Kidney (tissue), 14 donors: ENCODE data around the gene IGFALS. TPM values are rescaled to one million over a fixed set of nuclear protein-coding genes. Genes with fewer than 3 reads are reported as not detected.

Source experiments
- DNase-seq, 5 donors: peaks; one replicate each; pipeline ENCODE4 v3.0.0-alpha.2; 2013 to 2020
- FAIRE-seq: peaks from 2 replicates; lab custom pipeline; 2012; peaks lifted over from hg19 to GRCh38; lab: Jason Lieb, UNC
- H3K27ac ChIP-seq, 2 donors: one replicate each; pipeline ENCODE4 v1.7.0; 2013; ENCODE audit warnings: low read depth in 2 of 2, low read length in 2 of 2, inconsistent platforms in 1 of 2
- H3K27me3 ChIP-seq: one replicate; pipeline ENCODE4 v1.7.1; 2013; ENCODE audit warnings: low read length, inconsistent platforms; ENCODE audit not compliant: control insufficient read depth, insufficient read depth
- H3K36me3 ChIP-seq, 3 donors: one replicate each; pipeline versions ENCODE4 v1.7.0 to v1.7.1; 2013; ENCODE audit warnings: low read length in 3 of 3, control low read depth in 1 of 3, inconsistent platforms in 1 of 3; ENCODE audit not compliant: insufficient read depth in 3 of 3, control insufficient read depth in 2 of 3
- H3K4me1 ChIP-seq, 3 donors: one replicate each; pipeline versions ENCODE4 v1.7.0 to v1.7.1; 2013; ENCODE audit warnings: low read length in 3 of 3, inconsistent platforms in 1 of 3, low read depth in 1 of 3; ENCODE audit not compliant: control insufficient read depth in 2 of 3, insufficient read depth in 2 of 3
- H3K4me3 ChIP-seq, 3 donors: one replicate each; pipeline versions ENCODE4 v1.7.0 to v1.8.1; 2013; ENCODE audit warnings: low read length in 3 of 3, control low read depth in 1 of 3, inconsistent platforms in 1 of 3
- H3K9ac ChIP-seq, 3 donors: one replicate each; pipeline versions ENCODE4 v1.7.0 to v1.7.1; 2013; ENCODE audit warnings: low read length in 3 of 3, control low read depth in 1 of 3, inconsistent platforms in 1 of 3
- H3K9me3 ChIP-seq, 3 donors: one replicate each; pipeline versions ENCODE4 v1.7.0 to v1.7.1; 2013; ENCODE audit warnings: low read length in 3 of 3, control low read depth in 1 of 3, inconsistent platforms in 1 of 3; ENCODE audit not compliant: control insufficient read depth in 2 of 3, insufficient read depth in 1 of 3
- intact Hi-C: fragments of 100-400 bp; cut with DNase I; formaldehyde crosslinking; loops from one replicate; pipeline ENCODE4 v1.11.1; 2022
- polyA plus RNA-seq: library from polyadenylated mRNA; stranded (reverse); fragments of 350-450 nt; fragmentation: Illumina TruSeq; extraction: RNeasy Lipid Tissue Mini Kit (QIAGEN cat#74804); gene quantifications from one replicate; pipeline ENCODE4 v1.2.3, GENCODE V29; 2014; ENCODE audit warnings: low read depth, low replicate concordance; ENCODE audit not compliant: insufficient read depth
- total RNA-seq: library from RNA; stranded (reverse); fragmentation: NEBNext Ultra II Directional; extraction: Animal tissue kit (Norgen Biotek cat#: 25700); gene quantifications from one replicate; pipeline ENCODE4 v1.2.1, GENCODE V29; 2021
- TF ChIP-seq, protein P1 (sequence below): IDR thresholded peaks from 3 replicates; pipeline ENCODE4 v1.5.1; 2012; ENCODE audit warnings: mild to moderate bottlenecking, moderate library complexity, borderline replicate concordance; ENCODE audit not compliant: insufficient read depth; ENCODE audit errors: extremely low read depth
- donor health status: control.
- donor health status: control.
- donor health status: control.
- donor health status: control.
- donor health status: control.
- donor health status: DM: yes; HTN: yes; CAD: no.
- donor health status: Normal renal cell carcinoma (clear cell type).

Gene IGFALS
- total and polyA plus RNA-seq, 2 donors from 2014 or later, result 1.4 to 2.9 TPM

DNA sequence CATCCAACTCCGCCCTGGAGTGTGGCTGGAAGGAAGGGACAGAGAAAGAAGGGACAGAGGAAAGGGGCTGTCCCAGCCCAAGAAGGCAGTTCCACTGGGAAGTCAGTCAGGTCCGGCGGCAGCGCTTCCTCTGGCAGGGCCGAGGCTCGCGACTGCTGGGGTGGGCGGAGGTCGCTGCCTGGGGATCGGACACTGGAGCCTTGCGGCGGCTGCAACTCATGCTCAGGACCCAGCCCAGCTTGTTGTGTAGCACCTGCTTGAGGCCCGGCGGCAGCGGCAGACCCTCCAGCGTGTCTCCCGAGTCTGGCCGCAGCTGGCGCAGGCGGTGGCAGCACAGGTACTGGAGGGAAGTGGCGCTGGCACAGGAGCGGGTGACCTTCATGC is 16.5 kb downstream of the IGFALS start:
- FAIRE-seq, result no peak
- intact Hi-C loops, result no loop called here
- no peak overlapping the region for H3K4me3 ChIP-seq
- DNase-seq, result peak in 1 of 5 donors; percentile 41
- TF ChIP-seq, protein P1, sequence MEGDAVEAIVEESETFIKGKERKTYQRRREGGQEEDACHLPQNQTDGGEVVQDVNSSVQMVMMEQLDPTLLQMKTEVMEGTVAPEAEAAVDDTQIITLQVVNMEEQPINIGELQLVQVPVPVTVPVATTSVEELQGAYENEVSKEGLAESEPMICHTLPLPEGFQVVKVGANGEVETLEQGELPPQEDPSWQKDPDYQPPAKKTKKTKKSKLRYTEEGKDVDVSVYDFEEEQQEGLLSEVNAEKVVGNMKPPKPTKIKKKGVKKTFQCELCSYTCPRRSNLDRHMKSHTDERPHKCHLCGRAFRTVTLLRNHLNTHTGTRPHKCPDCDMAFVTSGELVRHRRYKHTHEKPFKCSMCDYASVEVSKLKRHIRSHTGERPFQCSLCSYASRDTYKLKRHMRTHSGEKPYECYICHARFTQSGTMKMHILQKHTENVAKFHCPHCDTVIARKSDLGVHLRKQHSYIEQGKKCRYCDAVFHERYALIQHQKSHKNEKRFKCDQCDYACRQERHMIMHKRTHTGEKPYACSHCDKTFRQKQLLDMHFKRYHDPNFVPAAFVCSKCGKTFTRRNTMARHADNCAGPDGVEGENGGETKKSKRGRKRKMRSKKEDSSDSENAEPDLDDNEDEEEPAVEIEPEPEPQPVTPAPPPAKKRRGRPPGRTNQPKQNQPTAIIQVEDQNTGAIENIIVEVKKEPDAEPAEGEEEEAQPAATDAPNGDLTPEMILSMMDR, result no peak
- peaks cover 0 to 29% (median 14%) of the 10 kb centered on the region in 3 donors for H3K4me1 ChIP-seq
- H3K9me3 ChIP-seq, result no peaks in the 10 kb centered on the region
- no peaks in the 10 kb centered on the region for H3K27me3 ChIP-seq
- H3K9ac ChIP-seq, result no peak overlapping the region
- no peak overlapping the region for H3K27ac ChIP-seq
- peaks cover 2 to 9% (median 4%) of the 10 kb centered on the region in 3 donors for H3K36me3 ChIP-seq

DNA sequence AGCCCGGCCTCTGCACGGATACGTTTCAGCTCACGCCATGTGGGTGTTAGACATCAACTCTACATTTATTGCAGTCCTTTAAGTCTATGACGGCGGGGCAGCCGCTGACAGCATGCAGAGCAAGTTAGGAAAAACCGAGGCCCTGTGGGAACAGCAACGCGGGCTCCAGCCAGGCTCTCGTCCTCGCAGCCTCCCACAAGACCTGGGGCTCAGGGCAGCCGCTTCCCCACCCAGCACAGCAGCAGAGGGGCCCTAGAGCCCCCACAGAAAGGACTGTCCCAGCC is 16.9 kb downstream of the IGFALS start:
- H3K9ac ChIP-seq, result no peak overlapping the region
- intact Hi-C loops, result no loop called here
- TF ChIP-seq, protein P1, result no peak
- no peak for FAIRE-seq
- no peak overlapping the region for H3K4me3 ChIP-seq
- H3K36me3 ChIP-seq, result peaks cover 2 to 9% (median 4%) of the 10 kb centered on the region in 3 donors
- no peak overlapping the region for H3K27ac ChIP-seq
- peaks cover 0 to 30% (median 14%) of the 10 kb centered on the region in 3 donors for H3K4me1 ChIP-seq
- H3K9me3 ChIP-seq, result no peaks in the 10 kb centered on the region
- no peaks in the 10 kb centered on the region for H3K27me3 ChIP-seq
- DNase-seq, result no peak

DNA sequence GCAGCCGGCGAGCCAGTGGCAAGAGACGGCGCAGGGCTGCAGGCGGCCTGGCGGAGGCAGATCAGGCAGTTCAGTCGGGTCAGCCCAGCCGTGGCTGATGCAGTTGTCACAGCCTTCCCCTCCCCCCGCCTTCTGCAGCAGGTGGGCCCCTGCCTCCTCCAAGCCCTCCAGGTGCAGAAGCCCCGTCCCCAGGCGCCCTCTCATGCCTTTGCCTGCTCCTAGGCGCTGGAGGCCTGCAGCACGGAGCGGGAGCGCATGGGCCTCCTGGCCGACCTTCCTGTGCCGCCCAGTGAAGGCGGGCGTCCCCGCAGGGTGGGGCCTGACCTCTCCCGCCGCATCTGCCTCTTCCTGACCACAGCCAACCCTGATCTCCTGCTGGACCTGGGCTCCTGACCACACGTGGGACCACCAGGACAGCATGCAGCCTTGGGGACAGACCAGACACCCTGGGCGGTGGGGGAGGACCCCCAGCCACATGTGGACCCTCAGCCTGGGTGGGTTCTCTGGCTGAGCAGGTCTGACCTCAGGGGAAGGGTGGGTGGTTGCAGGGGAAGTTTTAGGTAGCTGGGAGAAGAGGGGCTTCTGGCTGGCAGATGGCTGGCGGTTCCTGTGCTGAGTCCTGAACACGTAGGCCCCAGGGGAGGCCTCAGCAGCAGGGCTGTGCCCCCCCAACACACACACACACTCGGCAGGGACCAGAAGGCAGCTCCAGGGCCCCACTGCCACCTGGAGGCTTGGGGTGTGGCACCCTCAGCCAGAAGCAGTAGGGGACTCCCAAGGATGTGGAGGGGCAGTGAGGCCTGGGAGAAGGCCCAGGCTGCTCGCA is 17.4 kb downstream of the IGFALS start:
- intact Hi-C loops, result no loop called here
- H3K4me1 ChIP-seq, result peaks cover 0 to 25% (median 9%) of the 10 kb centered on the region in 3 donors
- H3K9ac ChIP-seq, result no peak overlapping the region
- no peaks in the 10 kb centered on the region for H3K27me3 ChIP-seq
- no peak overlapping the region for H3K4me3 ChIP-seq
- H3K27ac ChIP-seq, result no peak overlapping the region
- DNase-seq, result peak in 1 of 5 donors; percentile 45
- no peaks in the 10 kb centered on the region for H3K9me3 ChIP-seq
- no peak for FAIRE-seq
- TF ChIP-seq, protein P1, result no peak
- H3K36me3 ChIP-seq, result peaks cover 2 to 9% (median 4%) of the 10 kb centered on the region in 3 donors
